NCI-H1417 (cell line): ENCODE measurements around the gene PLCD3.
"Not testable (repeated sequence)": the region's sequence is repeated elsewhere in the genome, so short reads cannot be mapped to it uniquely, and the experiment has no call there.

Source experiments
- DNase-seq, 3 experiments: peaks; one replicate each; lab custom pipeline; 2025; lab: John Stamatoyannopoulos, UW

Gene PLCD3

DNA sequence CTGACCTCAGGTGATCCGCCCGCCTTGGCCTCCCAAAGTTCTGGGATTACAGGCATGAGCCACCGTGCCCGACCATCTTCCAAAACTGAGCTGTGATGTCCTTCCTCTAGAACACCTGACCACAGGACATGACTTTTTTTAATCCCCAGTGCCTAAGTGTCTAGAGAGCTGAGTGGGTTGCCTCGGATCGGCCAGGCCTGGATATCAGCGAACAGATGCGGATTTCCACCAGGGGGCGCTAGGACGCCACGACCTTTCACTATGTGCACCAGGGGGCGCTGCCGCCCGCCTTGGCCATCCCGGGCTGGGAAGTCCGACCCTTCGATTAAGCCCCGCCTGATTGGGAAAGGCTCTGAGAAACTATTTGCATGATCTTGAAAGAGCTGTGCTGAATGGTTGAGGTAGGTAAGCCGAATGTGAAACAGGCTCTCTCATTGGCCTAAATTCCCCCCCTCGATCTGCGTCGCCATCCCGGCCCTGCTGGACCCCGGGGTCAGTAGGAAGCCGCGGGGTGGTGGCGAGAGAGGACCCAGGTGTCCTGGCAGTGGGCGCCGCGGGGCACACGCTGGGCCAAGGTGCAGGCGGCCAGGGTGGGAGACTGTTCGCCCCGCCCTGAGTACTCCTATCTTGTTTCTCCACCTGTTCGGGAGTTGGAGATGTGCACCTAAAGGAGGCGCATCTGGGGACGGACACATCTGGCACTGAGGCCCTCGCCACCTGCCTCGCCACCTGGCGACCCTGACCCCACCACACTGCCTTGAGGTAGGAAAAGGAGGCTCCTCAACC lies 3.1 kb upstream of the PLCD3 start, which contains the start of gene ACBD4:
ACBD4 (plus strand) TSS at position 496 of the 786 bp plus-strand sequence. CDS start 458 bp downstream, outside the sequence.
- DNase-seq = peak; percentile 90 to 97 (median 97)

DNA sequence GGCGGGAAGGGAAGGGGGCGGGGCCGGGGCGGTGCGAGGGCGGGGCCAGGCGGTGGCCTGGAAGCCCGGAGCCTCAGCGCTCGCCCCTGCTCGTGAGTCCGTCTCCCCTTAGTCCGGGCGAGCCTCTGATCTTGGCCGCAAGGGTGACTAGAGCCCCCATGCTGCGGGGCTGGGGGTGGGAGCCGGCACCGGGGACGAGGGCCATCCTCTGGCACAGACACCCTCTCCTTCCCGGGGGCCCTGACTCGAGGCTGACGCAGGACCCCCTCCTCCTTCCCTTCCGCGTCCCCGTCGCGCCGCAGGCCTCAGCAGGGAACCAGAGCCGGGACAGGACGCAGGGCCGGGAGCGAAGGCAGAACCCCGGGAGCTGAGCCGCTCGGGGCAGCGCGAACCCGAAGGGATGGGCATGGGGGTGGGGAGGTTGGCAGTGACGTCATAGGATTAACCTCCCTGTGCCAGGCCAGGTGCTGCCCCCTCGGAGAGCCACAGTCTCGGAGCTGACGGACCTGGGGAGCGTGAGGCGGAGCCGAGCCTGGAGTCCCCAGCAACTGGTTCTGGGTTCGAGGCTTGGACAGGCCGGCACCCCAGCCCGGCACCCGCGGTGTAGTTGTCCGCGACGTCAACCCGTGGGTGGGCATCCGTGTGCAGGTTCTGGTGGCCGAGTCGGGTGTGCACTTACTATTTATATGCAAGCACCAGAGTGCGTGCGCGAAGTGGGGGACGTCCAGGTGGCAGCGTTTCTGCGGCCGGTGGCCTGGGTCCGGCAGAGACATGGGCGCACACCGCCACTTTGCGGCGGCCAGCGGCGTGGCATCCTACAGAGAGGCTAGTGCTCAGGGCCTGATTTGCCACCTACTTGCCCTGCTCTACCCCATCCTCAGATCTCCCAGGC lies 503 bp upstream of the PLCD3 start:
- DNase-seq = peak; percentile 69 to 88 (median 78)

DNA sequence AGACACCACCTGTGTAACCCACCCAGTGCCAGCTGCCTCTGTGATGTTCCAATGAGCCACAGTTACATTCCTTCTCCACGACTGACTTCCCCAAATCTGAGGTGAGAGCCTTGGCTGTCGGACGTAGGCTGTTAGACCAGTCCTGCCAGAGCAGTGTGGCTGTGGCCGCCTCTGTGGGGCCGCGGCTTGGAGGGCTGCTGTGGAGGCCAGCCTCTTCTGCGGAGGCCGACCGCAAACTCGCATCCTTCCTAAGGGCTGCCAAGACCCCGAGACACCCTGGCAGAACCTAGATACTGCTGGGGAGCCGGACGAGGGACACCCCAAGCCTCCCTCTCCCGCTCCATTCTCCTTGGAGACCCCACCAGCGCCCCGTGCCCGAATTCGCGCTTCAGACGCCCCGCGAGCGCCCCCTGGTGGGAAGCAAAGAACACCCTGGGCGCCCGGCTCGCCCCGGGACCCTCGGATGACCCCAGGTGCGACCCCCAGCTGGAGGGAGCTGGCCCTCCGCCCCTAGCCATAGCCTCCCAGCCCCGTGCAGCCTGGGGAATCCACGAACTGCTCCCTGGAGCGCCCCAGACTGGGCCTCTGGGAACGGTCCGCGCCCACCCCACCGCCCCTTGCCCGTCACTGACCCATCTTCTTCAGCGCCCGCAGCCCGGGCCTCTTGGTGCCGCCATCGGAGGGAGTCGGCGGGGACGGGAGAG lies 547 bp downstream of the PLCD3 start:
- peak in 2 of 3 experiments; percentile 5 to 55 for DNase-seq

DNA sequence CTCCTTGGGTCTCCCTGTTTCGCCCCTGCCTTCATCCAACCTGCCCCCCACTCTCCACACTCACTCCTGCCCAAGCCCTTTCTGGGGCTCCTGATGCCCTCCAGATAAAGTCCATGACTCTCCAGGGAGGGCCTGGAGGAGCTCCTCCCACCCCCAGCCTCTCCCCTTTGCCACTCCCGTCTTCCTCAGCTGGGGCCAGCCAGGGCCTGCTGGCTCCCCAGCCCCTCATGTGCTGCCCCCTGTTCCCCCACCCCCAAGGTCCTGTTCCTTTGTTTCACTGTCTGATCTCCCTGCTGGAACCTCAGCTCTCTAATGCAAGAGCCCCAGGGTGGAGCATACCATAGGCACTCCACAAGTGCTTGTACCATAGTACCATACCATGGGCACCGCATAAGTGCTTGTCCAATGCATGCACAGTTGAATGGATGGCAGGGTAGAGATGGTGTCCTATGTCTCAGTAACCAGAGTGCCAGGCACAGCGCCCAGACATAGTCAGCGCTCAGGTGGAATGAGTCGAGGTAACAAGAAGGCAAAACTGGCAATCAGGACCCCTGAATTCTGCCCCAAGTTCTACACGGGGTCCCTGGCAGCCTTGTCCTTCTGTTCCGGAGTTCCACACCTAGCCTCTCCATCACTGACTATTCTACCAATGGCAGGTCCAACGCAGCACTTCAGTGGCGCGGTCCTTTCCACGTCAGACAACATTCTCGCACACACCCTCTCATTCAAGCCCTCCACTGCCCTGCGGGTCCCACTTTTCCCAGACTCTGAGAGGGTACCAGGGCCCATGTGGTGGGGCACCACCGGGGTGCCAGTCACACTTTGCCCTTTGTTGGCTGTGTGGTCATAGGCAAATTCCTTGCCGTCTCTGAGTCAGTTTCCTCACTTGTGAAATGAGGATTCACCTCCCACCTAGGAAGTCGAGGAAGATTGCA lies 1.4 kb downstream of the PLCD3 start:
- DNase-seq = no peak

DNA sequence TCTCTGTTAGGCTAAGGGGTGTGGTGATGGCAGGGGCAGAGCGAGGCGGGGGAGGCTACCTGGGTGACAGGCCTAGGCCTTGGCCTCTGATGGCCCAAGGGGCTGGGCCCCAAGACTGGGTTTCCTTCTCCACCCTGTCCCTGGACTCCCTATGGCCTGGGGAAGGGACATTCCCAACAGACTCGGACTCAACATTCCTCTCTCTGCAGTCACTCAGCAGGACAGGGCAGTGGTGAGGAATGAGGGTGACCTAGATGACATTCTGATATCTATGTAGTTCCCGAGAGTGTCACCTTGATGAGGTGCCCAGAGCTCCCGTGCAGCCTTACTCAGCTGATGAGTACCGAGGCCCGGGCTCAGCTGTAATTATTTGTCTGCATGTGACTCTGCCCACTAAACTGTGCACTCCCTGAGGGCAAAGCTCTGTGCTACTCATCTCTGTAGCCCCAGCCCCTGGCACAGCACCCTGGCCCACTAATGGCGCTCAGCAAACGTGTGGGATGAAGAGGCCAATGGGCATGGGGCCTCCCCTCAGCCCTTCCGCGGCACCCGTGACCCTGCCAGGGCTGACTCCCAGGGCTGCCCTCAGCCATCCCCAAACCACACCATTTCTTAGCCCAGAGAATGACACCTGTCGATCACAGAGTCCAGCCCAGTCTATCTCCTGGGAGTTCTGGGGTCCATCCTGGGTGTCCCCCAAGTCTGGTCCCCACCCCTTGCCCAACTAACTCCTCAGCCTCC lies 2.2 kb downstream of the PLCD3 start:
- DNase-seq = no peak

DNA sequence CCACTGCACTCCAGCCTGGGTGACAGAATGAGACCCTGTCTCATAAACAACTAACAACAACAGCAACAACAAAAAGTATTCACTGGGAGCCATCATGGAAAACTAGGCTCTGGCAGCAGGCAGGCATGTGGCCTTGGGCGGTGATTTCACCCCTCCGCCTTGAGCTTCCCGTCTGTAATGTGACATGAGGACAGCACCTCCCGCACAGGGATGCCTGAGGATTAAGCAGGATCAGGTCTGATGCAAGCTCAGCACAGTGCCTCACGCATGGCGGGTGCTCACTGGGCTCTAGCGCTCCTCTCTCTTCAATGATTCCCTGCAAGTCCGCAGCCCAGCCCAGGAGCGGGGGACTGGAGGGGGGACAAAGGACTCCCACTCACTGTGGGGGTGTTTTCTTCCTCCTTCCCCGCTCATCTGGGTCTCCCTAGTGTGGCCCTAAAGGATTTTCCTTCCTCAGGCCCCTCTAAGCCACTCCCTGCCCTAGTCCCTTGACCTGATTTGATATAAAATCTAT lies 2.8 kb downstream of the PLCD3 start:
- DNase-seq = no peak

DNA sequence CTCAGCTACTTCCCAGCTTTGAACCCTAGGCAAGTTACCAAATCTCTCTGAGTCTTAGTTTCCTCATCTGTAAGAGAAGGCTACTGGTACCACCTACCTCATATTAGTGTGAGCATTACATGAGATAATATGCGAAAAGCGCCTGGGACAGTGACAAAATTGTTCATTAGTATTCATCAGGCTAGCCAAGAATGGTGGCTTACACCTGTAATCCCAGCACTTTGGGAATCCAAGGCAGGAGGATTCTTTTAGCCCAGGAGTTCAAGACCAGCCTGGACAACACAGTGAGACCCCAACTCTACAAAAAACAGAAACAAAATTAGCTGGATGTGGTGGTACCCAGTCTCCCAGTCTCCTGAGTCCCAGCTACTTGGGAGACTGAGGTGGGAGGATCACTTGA lies 3.3 kb downstream of the PLCD3 start:
- DNase-seq = no peak

DNA sequence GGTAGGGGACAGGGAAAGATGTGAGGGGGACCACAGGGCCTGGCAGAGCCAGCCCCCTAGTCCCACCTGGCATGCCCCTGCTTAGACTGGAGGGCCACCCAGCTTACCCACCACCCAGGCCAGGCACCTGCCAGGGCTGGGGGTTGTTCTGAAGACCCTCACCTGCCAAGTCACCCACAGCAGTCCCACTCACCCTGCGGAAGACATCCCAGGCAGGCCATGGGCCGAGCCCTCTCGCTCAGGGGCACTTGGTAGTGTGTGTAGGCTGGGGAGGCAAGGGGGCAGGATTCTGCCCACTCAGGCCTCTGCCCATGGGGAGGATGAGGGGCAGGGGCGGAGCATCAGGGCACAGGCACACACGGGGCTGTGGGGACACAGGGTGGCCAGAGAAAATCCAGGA lies 4.0 kb downstream of the PLCD3 start:
- DNase-seq = no peak

DNA sequence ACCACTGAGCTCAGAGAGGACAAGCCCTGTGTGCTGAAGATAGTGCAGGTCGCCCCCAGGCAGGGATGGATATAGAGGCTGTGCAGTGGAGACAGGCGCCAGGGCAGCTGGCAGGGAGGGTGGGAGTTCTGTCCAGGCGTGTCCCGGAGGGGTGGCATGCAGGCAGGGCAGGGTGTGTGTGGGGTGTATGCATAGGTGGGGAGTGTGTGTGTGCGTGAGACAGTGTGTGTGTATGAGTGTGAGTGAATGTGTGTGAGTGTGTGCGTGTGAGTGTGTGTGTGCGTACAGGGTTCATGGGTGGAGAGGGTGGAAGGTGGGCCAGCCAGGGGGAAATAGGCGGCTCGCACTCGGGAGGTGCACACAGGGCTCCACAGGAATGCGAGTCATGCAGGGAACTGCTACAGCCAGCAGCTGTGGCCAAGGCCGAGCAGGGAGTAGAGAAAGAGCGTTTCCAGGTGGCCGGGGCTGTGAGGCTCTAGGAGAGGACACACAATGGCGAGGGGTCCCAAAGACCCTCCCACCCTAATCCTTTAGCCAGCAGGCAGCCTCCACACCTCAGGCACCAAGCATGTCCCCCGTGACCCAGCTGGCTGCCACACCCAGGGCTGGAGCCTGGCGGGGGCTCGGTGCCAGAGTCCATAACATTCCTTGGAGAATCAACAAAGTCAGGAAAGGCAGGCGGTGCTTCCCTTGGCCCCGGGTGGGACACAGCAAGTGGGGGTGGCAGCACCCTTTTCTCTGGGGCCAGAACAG lies 4.6 kb downstream of the PLCD3 start:
- no peak for DNase-seq

DNA sequence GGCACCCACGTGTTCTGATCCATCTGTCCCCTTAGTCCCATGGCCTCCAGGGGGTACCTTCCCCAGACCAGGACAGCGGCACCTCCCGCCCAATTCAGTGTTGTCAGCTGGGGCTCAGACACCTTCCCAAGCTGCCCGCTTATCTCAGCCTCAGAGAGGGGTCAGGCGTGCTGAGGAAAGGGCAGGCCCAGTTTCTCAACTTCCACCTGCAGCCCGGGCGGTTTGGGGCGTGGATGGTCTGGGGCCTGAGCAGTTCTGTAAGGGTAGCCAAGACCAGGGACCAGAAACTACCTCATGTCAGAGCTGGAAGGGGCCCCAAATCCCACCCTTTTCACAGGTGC lies 5.1 kb downstream of the PLCD3 start:
- DNase-seq = no peak

DNA sequence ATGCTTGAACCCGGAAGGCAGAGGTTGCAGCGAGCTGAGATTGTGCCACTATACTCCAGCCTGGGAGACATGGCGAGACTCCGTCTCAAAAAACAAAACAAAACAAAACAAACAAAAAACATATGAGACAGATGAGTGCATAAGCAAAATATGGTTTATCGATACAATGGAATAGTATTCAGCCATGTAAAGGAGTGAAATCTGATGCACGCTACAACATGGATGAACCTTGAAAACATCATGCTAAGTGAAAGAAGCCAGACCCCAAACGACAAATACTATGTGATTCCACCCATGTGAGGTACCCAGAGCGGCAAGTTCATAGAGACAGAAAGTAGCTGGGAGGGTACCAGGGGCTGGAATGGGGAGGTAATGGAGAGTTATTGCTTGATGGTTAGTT lies 6.8 kb downstream of the PLCD3 start:
- no peak for DNase-seq

DNA sequence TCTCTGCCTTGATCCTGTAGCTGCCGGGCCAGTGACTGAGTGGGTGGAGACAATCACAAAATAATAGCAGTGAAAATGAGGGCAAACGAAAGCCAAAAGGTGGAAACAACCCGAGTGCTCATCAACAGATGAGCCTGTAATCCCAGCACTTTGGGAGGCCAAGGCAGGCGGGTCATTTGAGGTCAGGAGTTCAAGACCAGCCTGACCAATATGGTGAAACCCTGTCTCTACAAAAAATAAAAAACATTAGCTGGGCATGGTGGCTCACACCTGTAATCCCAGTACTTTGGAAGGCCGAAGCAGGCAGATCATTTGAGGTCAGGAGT lies 7.6 kb downstream of the PLCD3 start:
- DNase-seq = not testable (repeated sequence)

DNA sequence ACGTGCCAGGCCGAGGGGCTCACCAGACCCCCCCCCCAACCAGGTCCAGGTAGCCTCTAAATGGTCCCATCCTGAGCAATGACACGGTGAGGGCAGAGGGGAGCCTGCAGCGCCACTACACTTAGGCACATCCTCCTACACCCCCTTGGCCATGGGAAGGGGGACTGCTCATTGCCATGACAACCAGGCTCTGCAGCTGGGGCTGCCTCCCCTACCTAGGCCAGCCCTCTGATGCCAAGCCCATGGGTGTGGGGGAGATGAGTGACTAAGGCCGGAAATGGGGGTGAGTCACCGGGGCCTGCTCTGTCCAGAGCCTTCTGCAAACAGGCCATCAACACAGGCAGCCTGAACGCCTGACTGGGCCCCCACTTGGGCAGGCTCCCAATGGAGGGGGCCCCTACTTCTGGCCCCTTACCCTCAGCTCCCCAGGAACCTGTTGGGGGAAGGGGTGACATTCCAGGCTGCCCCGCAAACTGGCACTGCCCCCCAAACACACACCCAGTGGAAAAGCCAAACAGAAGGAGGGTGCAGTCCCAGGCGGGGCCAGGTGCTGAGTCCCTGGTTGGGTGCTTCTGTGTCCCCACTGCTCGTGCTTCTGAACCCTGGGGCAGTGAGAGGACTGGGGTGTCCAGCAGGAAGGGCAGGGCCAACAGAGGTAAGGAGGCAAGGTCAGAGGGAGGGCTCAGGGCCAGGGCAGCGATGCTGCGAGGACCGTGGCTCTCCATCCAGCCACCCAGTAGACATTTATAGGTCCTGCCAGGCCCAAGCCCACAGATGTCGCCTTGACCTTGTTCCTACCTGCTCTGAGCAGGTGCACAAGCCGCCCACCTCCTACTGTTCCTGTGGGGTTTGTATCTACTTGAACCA lies 8.2 kb downstream of the PLCD3 start:
- DNase-seq = no peak

DNA sequence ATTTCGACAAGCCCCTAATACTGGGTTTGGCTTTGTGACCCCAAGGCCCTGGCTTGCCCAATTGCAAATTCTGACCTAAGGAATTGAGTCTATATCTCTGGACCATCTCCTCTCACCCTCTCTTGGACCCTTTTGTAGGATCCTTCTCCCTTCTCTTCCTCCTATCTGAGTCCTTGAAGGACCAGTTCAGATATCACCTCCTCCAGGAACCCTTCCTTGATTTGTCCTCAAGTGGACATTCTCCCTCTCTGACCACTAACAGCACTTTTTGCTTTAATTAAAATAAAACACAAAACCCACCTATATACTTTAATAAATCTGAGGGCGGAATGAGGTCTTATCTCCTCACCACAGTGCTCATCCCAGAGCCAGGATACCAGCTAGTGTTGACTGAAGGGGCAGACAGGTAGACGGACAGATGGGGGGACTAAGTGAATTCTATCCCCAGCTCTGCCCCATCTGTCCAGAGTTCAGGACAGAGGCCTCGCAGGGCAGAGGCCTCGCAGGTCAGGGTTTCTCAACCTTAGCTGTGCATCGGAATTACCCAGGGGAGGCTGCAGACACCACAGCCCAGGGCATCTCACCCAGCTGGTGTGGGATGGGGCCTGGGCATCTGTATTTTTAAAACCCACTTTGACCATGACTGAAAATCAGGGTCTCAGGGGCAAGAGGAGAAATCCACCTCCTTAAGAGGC lies 9.1 kb downstream of the PLCD3 start:
- no peak for DNase-seq

DNA sequence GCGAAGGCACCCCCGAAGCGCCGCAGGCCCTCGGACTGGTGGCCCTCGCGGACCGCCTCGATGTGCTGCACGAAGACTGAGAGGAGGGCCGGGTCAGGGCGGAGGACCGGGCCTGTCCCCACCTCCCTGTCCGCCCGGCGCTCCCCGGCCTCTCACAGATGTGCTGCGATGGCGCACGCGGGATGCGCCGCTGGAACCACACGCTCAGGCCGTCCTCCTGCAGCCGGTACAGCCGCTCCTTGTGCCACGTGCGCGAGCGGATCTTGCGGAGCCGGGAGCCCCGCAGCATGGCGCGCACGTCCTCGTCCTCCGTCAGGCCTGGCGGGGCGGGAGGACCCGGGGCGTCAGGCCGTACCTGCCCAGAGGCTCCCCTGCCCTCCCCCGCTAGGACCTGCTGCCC lies 11.3 kb downstream of the PLCD3 start:
- no peak for DNase-seq

DNA sequence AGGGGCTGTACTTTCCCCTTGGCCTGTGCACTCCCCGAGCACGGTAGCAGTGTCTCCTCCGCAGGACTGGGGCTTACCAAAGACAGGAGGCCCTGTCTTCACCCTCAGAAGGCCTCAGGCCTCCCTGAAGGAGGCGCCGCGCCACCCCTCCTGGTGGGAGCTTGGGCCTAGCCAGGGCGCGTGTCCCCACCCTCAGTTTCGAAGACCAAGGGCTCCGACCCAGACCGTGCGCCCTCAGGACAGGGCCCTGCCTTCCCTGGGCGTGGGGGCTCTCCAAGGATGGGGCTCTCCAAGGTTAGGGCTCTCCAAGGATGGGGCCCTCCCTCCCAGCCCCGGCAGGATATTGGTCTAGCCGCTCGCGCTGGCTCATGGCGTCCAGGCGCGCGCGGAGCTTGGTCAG lies 11.8 kb downstream of the PLCD3 start:
- no peak for DNase-seq

DNA sequence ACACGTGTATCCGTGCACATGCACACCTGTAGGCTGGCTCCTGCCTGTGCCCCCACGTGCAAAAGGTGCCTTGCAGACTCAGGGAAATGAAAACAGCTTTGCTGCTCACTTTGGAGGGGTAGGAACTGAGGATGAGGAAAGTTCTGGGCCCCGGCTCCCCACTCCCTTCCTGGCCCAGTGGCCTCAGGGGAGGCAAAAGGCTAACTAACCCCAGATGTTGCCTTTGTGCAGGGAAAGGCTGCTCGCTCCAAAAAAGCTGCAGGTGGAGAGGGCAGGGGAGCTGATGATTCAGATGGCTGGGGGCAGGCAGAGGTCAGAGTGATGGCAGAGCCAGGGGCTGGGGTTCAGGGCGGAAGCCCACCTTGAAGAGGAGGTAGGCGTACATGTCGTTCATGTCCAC lies 12.4 kb downstream of the PLCD3 start:
- DNase-seq = no peak

DNA sequence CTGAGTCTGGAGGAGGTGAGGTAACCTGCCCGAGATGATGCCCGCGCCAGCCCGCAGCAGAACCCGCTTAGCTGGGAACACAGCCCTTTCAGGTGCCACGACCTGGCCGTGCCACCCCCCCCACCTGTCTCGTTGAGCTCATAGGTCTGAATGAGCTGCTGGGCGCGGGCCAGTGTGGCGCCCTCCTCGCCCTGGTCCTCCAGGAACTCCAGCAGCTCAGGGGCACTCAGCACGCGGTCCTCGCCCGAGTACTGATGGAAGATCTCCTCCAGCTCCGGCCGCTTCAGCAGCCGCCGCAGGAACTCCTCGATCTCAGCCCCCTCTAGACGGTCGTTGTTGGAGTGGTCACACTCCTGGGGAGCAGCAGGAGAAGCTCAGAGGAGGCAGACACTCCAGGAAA lies 13.6 kb downstream of the PLCD3 start:
- DNase-seq = no peak
